HFFc6 (cell line): ENCODE data around the gene SLC6A18. TPM values are rescaled to one million over a fixed set of nuclear protein-coding genes. Genes with fewer than 3 reads are reported as not detected.

ENCODE experiments used
- DNase-seq: peaks from one replicate; pipeline ENCODE4 v3.0.0-alpha.2; 2018
- H3K27ac Mint-ChIP-seq: 2 replicates; pipeline ENCODE4 v1.8.0; 2020; ENCODE audit warnings: mild to moderate bottlenecking, mixed read lengths
- H3K27me3 Mint-ChIP-seq: 2 replicates; pipeline ENCODE4 v1.8.0; 2021; ENCODE audit warnings: mild to moderate bottlenecking, moderate library complexity, mixed read lengths; ENCODE audit not compliant: insufficient read depth
- H3K36me3 Mint-ChIP-seq: 2 replicates; pipeline ENCODE4 v1.8.0; 2021; ENCODE audit warnings: low read depth, mixed read lengths
- H3K4me1 Mint-ChIP-seq: 2 replicates; pipeline ENCODE4 v1.8.0; 2020; ENCODE audit warnings: low read depth, mixed read lengths
- H3K4me3 Mint-ChIP-seq: 2 replicates; pipeline ENCODE4 v1.8.0; 2020; ENCODE audit warnings: mild to moderate bottlenecking, moderate library complexity, mixed read lengths
- H3K9me3 Mint-ChIP-seq: 2 replicates; pipeline ENCODE4 v1.8.0; 2020; ENCODE audit warnings: mild to moderate bottlenecking, mixed read lengths
- CTCF ChIP-seq: fragments of 200-600 bp; sonication (generic); IDR thresholded peaks from 2 replicates; pipeline ENCODE4 v1.5.0; 2021; ENCODE audit warnings: antibody characterized with exemption, mild to moderate bottlenecking
- total RNA-seq, 6 experiments: library from RNA; stranded (reverse); fragmentation: NEBNext Ultra II Directional; extraction: Animal tissue kit (Norgen Biotek cat#: 25700); gene quantifications; 2 replicates in 1 of 6; 3 replicates in 5 of 6; pipeline ENCODE4 v1.2.3, GENCODE V29; 2021

The SLC6A18 gene
- total RNA-seq, 6 experiments from 2014 or later: not detected

- H3K4me3 Mint-ChIP-seq: no peak overlapping the region
- peaks cover 20% of the 10 kb centered on the region for H3K9me3 Mint-ChIP-seq
- no peak for TF ChIP-seq CTCF
- no peaks in the 10 kb centered on the region; the same call in none of the 2 replicates for H3K36me3 Mint-ChIP-seq
- H3K27ac Mint-ChIP-seq: no peak overlapping the region
- no peak for DNase-seq
- peaks cover 3% of the 10 kb centered on the region; the same call in 1 of the 2 replicates for H3K27me3 Mint-ChIP-seq
- no peaks in the 10 kb centered on the region for H3K4me1 Mint-ChIP-seq
These were observed 11.5 kb upstream of the SLC6A18 start for GRCh38 chr5:1213508-1214162.

- H3K27me3 Mint-ChIP-seq: peaks cover 6% of the 10 kb centered on the region
- no peak for TF ChIP-seq CTCF
- H3K9me3 Mint-ChIP-seq: peaks cover 24% of the 10 kb centered on the region
- no peak overlapping the region for H3K4me3 Mint-ChIP-seq
- no peak for DNase-seq
- no peak overlapping the region for H3K27ac Mint-ChIP-seq
- no peaks in the 10 kb centered on the region; the same call in none of the 2 replicates for H3K36me3 Mint-ChIP-seq
- no peaks in the 10 kb centered on the region for H3K4me1 Mint-ChIP-seq
These were observed 10.8 kb upstream of the SLC6A18 start for GRCh38 chr5:1214163-1214935.

- Mint-ChIP-seq H3K4me1 (no peaks in the 10 kb centered on the region), H3K27ac (no peak overlapping the region), H3K4me3 (no peak overlapping the region), H3K36me3 (no peaks in the 10 kb centered on the region; the same call in none of the 2 replicates), H3K27me3 (peaks cover 6% of the 10 kb centered on the region), H3K9me3 (peaks cover 24% of the 10 kb centered on the region)
- TF ChIP-seq CTCF: no peak
- no peak for DNase-seq
These were observed 10.3 kb upstream of the SLC6A18 start for GRCh38 chr5:1214936-1215220.

- Mint-ChIP-seq H3K36me3 (no peaks in the 10 kb centered on the region; the same call in none of the 2 replicates), H3K4me1 (no peaks in the 10 kb centered on the region), H3K9me3 (peaks cover 24% of the 10 kb centered on the region), H3K27me3 (peaks cover 4% of the 10 kb centered on the region), H3K27ac (no peak overlapping the region), H3K4me3 (no peak overlapping the region)
- TF ChIP-seq CTCF: no peak
- DNase-seq: no peak
These were observed 9.7 kb upstream of the SLC6A18 start for GRCh38 chr5:1215320-1216096.

- TF ChIP-seq CTCF: no peak
- Mint-ChIP-seq H3K36me3 (no peaks in the 10 kb centered on the region; the same call in none of the 2 replicates), H3K27ac (no peak overlapping the region), H3K27me3 (peaks cover 4% of the 10 kb centered on the region), H3K9me3 (peaks cover 23% of the 10 kb centered on the region), H3K4me3 (no peak overlapping the region), H3K4me1 (no peaks in the 10 kb centered on the region)
- no peak for DNase-seq
These were observed 8.8 kb upstream of the SLC6A18 start for GRCh38 chr5:1216211-1216917.
